Uterus (tissue), 4 donors: ENCODE results near the gene MSH2. TPM values are rescaled to one million over a fixed set of nuclear protein-coding genes. Genes with fewer than 3 reads are reported as not detected.

Experiments used
- DNase-seq, 2 donors: peaks; one replicate each; pipeline ENCODE4 v3.0.0-alpha.2; 2019 to 2020
- H3K27ac ChIP-seq, 2 donors: fragments of 200-600 bp; sonication (generic); 1 replicate in 1 of 2; 2 replicates in 1 of 2; pipeline ENCODE4 v1.5.1; 2016 to 2018
- H3K27me3 ChIP-seq, 2 donors: fragments of 200-600 bp; sonication (generic); one replicate each; pipeline ENCODE4 v1.5.1; 2018 to 2019; ENCODE audit warnings: control low read depth in 1 of 2
- H3K36me3 ChIP-seq, 2 donors: fragments of 200-600 bp; sonication (generic); one replicate each; pipeline ENCODE4 v1.5.1; 2019; ENCODE audit warnings: control low read depth in 1 of 2
- H3K4me1 ChIP-seq, 2 donors: fragments of 200-600 bp; sonication (generic); one replicate each; pipeline ENCODE4 v1.5.1; 2018 to 2019; ENCODE audit warnings: control low read depth in 1 of 2
- H3K4me3 ChIP-seq, 2 donors: fragments of 200-600 bp; sonication (generic); 1 replicate in 1 of 2; 2 replicates in 1 of 2; pipeline ENCODE4 v1.5.1; 2018 to 2019; ENCODE audit warnings: mild to moderate bottlenecking in 1 of 2
- H3K9me3 ChIP-seq, 2 donors: fragments of 200-600 bp; sonication (generic); one replicate each; pipeline ENCODE4 v1.5.1; 2019; ENCODE audit warnings: control low read depth in 1 of 2
- CTCF ChIP-seq, 4 experiments: fragments of 200-600 bp in 2 of 4; fragments of 450-650 bp in 2 of 4; sonication (generic) in 2 of 4; IDR thresholded peaks; one replicate each; pipeline ENCODE4 v1.5.1; 2016 to 2019; ENCODE audit warnings: antibody characterized with exemption in 4 of 4, mild to moderate bottlenecking in 2 of 4, moderate library complexity in 1 of 4
- POLR2A ChIP-seq, 2 donors: fragments of 450-650 bp; IDR thresholded peaks; one replicate each; pipeline ENCODE4 v1.6.1; 2016; ENCODE audit warnings: antibody characterized with exemption in 2 of 2, mild to moderate bottlenecking in 1 of 2, moderate library complexity in 1 of 2
- intact Hi-C: fragments of 100-400 bp; cut with DNase I; formaldehyde crosslinking; loops from one replicate; pipeline ENCODE4 v1.15.1; 2023; ENCODE audit warnings: low total_unique reads
- total RNA-seq, 4 donors: library from RNA; depleted of rRNA in 3 of 4; stranded (reverse); fragments of >200 nt in 3 of 4; gene quantifications; one replicate each; pipeline versions ENCODE4 v1.1.0 to v1.2.4, GENCODE V29; 2014 to 2023
- donor health status: DM: yes; HTN: yes; CAD: no.

MSH2 gene
- total RNA-seq, 4 donors from 2014 or later = 13.5 to 76.7 (median 24.6) TPM

GRCh38 chr2:47493317-47494035 lies 90.5 kb downstream of the MSH2 start:
- DNase-seq = no peak
- no peaks in the 10 kb centered on the region for H3K27me3 ChIP-seq
- intact Hi-C loops = no loop called here
- H3K4me1 ChIP-seq = no peaks in the 10 kb centered on the region
- no peak for TF ChIP-seq CTCF (IDR thresholded peaks at IDR 0.05)
- no peak for TF ChIP-seq POLR2A (IDR thresholded peaks at IDR 0.05)
- H3K36me3 ChIP-seq = no peaks in the 10 kb centered on the region
- no peaks in the 10 kb centered on the region for H3K9me3 ChIP-seq
- H3K27ac ChIP-seq = no peak overlapping the region
- no peak overlapping the region for H3K4me3 ChIP-seq

- intact Hi-C loops = no loop called here
- DNase-seq = no peak
- H3K27ac ChIP-seq = no peak overlapping the region
- TF ChIP-seq POLR2A (IDR thresholded peaks at IDR 0.05) (no peak), CTCF (IDR thresholded peaks at IDR 0.05) (no peak)
- no peaks in the 10 kb centered on the region for H3K27me3 ChIP-seq
- no peak overlapping the region for H3K4me3 ChIP-seq
- H3K36me3 ChIP-seq = no peaks in the 10 kb centered on the region
- H3K9me3 ChIP-seq = no peaks in the 10 kb centered on the region
- H3K4me1 ChIP-seq = no peaks in the 10 kb centered on the region
Measured at GRCh38 chr2:47494267-47495130, 91.5 kb downstream of the MSH2 start.

GRCh38 chr2:47497843-47498460 lies 95.0 kb downstream of the MSH2 start:
- H3K36me3 ChIP-seq = no peaks in the 10 kb centered on the region
- H3K4me3 ChIP-seq = no peak overlapping the region
- no peak overlapping the region for H3K27ac ChIP-seq
- H3K27me3 ChIP-seq = no peaks in the 10 kb centered on the region
- no peaks in the 10 kb centered on the region for H3K9me3 ChIP-seq
- TF ChIP-seq CTCF (IDR thresholded peaks at IDR 0.05) (no peak), POLR2A (IDR thresholded peaks at IDR 0.05) (no peak)
- no peaks in the 10 kb centered on the region for H3K4me1 ChIP-seq
- no peak for DNase-seq
- intact Hi-C loops = no loop called here

GRCh38 chr2:47499093-47499492 lies 96.1 kb downstream of the MSH2 start:
- TF ChIP-seq CTCF (IDR thresholded peaks at IDR 0.05) (no peak), POLR2A (IDR thresholded peaks at IDR 0.05) (no peak)
- no peak overlapping the region for H3K4me3 ChIP-seq
- no peak for DNase-seq
- intact Hi-C loops = no loop called here
- no peaks in the 10 kb centered on the region for H3K9me3 ChIP-seq
- no peaks in the 10 kb centered on the region for H3K27me3 ChIP-seq
- no peak overlapping the region for H3K27ac ChIP-seq
- H3K4me1 ChIP-seq = no peaks in the 10 kb centered on the region
- no peaks in the 10 kb centered on the region for H3K36me3 ChIP-seq
